ENCODE results near the gene CHM. TPM values are rescaled to one million over a fixed set of nuclear protein-coding genes. Genes with fewer than 3 reads are reported as not detected.

Gene CHM
- total RNA-seq, 1 experiment from 2014 or later: 28.9 TPM

- no peaks in the 10 kb centered on the region for H3K27me3 ChIP-seq (ENCODE audit: control insufficient read depth, insufficient read depth, low read length)
- no peak for TF ChIP-seq CTCF (IDR thresholded peaks at IDR 0.05)
- no peak for TF ChIP-seq TCF7L2 (IDR thresholded peaks at IDR 0.05; ENCODE audit: low read depth, low read length)
- no peak for TF ChIP-seq POLR2AphosphoS5 (IDR thresholded peaks at IDR 0.05; ENCODE audit: low read depth, low read length)
- no peak for TF ChIP-seq SIN3A (IDR thresholded peaks at IDR 0.05; ENCODE audit: borderline replicate concordance, insufficient read depth, low read depth, low read length)
- TF ChIP-seq REST (IDR thresholded peaks at IDR 0.05; ENCODE audit: insufficient read depth in 1 of 2, low read depth in 2 of 2, low read length in 1 of 2): no peak
- intact Hi-C loops (cut with micrococcal nuclease; ENCODE audit: unreplicated experiment): no loop called here
- no peak overlapping the region for H3K27ac ChIP-seq (ENCODE audit: low read length)
- no peaks in the 10 kb centered on the region for H3K9me3 ChIP-seq (ENCODE audit: control insufficient read depth, insufficient read depth, low read depth, low read length)
- CTCF ChIA-PET: no interaction called here
- no peaks in the 10 kb centered on the region for H3K4me1 ChIP-seq (ENCODE audit: control insufficient read depth, insufficient read depth, low read length)
- in situ Hi-C loops (cut with HindIII; ENCODE audit: low pct_unique_long_range_greater_than_20kb, low sequenced_read_pairs): no loop called here
- DNase-seq (ENCODE audit: low read depth, low spot score): no peak
- no peak overlapping the region for H3K4me3 ChIP-seq (ENCODE audit: low read depth in 2 of 2, low read length in 2 of 2)
- peaks cover 3% of the 10 kb centered on the region; the same call in 1 of the 2 replicates for H3K36me3 ChIP-seq (ENCODE audit: control insufficient read depth, insufficient read depth, low read length)
- POLR2A ChIA-PET: no interaction called here
- BruUV-seq (replicated peaks): no TSS peak
- no peak for ATAC-seq
Observed at GRCh38 chrX:86023811-86024210, 23.5 kb downstream of the CHM start.

GRCh38 chrX:86021652-86022289 is 25.6 kb downstream of the CHM start:
- H3K27ac ChIP-seq (ENCODE audit: low read length): no peak overlapping the region
- TF ChIP-seq CTCF (IDR thresholded peaks at IDR 0.05): no peak
- no peaks in the 10 kb centered on the region for H3K4me1 ChIP-seq (ENCODE audit: control insufficient read depth, insufficient read depth, low read length)
- ATAC-seq: no peak
- BruUV-seq (replicated peaks): no TSS peak
- no peak for DNase-seq (ENCODE audit: low read depth, low spot score)
- H3K9me3 ChIP-seq (ENCODE audit: control insufficient read depth, insufficient read depth, low read depth, low read length): no peaks in the 10 kb centered on the region
- H3K4me3 ChIP-seq (ENCODE audit: low read depth in 2 of 2, low read length in 2 of 2): no peak overlapping the region
- in situ Hi-C loops (cut with HindIII; ENCODE audit: low pct_unique_long_range_greater_than_20kb, low sequenced_read_pairs): no loop called here
- no peaks in the 10 kb centered on the region for H3K27me3 ChIP-seq (ENCODE audit: control insufficient read depth, insufficient read depth, low read length)
- intact Hi-C loops (cut with micrococcal nuclease; ENCODE audit: unreplicated experiment): no loop called here
- ChIA-PET POLR2A (no interaction called here), CTCF (no interaction called here)
- H3K36me3 ChIP-seq (ENCODE audit: control insufficient read depth, insufficient read depth, low read length): peaks cover 3% of the 10 kb centered on the region; the same call in 1 of the 2 replicates

Measured in Panc1 (cell line).